HL-60 (cell line): Measurements from ENCODE around the gene PDGFC.

Experiments
- CTCF ChIP-seq: IDR thresholded peaks from one replicate; pipeline ENCODE4 v1.5.1; 2011; ENCODE audit warnings: low read length, control low read depth, inconsistent platforms; ENCODE audit not compliant: insufficient read depth
- GABPA ChIP-seq: IDR thresholded peaks from 2 replicates; pipeline ENCODE4 v1.6.1; 2012; ENCODE audit warnings: low read depth
- POLR2AphosphoS5 ChIP-seq: IDR thresholded peaks from 2 replicates; pipeline ENCODE4 v1.6.1; 2012; ENCODE audit warnings: low read depth
- REST ChIP-seq: IDR thresholded peaks from 2 replicates; pipeline ENCODE4 v1.6.1; 2012; ENCODE audit warnings: low read depth; ENCODE audit not compliant: insufficient replicate concordance

GRCh38 chr4:156771171-156771837, 200.3 kb downstream of the PDGFC start:
- TF ChIP-seq POLR2AphosphoS5: no peak
- no peak for TF ChIP-seq CTCF
- TF ChIP-seq REST: peak; percentile 76
- TF ChIP-seq GABPA: no peak
